Tibial artery (tissue), 4 donors: Measurements from ENCODE around the gene B4GALNT4.
A peak's percentile ranks its signal among the peaks of the same experiment; 100 is the strongest.

ENCODE experiments used
- DNase-seq, 2 donors: peaks; one replicate each; pipeline ENCODE4 v3.0.0-alpha.2; 2019
- H3K27ac ChIP-seq, 2 donors: fragments of 200-600 bp; sonication (generic) in 1 of 2; 1 replicate in 1 of 2; 2 replicates in 1 of 2; pipeline ENCODE4 v1.5.1; 2018 to 2019; ENCODE audit warnings: mild to moderate bottlenecking in 1 of 2
- H3K27me3 ChIP-seq, 2 donors: fragments of 200-600 bp; sonication (generic) in 1 of 2; one replicate each; pipeline versions ENCODE4 v1.5.1 to v1.6.0; 2016 to 2019
- H3K36me3 ChIP-seq, 3 donors: fragments of 200-600 bp; sonication (generic) in 2 of 3; one replicate each; pipeline ENCODE4 v1.5.1; 2016 to 2019; ENCODE audit warnings: mild to moderate bottlenecking in 2 of 3
- H3K4me1 ChIP-seq, 4 donors: fragments of 200-600 bp; sonication (generic) in 2 of 4; 1 replicate in 3 of 4; 2 replicates in 1 of 4; pipeline ENCODE4 v1.5.1; 2016 to 2019
- H3K4me3 ChIP-seq, 2 donors: fragments of 200-600 bp; sonication (generic) in 1 of 2; 1 replicate in 1 of 2; 2 replicates in 1 of 2; pipeline ENCODE4 v1.5.1; 2018 to 2019; ENCODE audit warnings: mild to moderate bottlenecking in 2 of 2
- H3K9me3 ChIP-seq, 3 donors: fragments of 200-600 bp; sonication (generic) in 1 of 3; one replicate each; pipeline ENCODE4 v1.5.1; 2016 to 2019
- CTCF ChIP-seq, 2 experiments: fragments of 200-600 bp in 1 of 2; fragments of 450-650 bp in 1 of 2; IDR thresholded peaks; one replicate each; pipeline ENCODE4 v1.5.1; 2017 to 2019; ENCODE audit warnings: antibody characterized with exemption in 2 of 2, mild to moderate bottlenecking in 1 of 2, moderate library complexity in 1 of 2
- intact Hi-C: fragments of 100-400 bp; cut with DNase I; formaldehyde crosslinking; loops from one replicate; pipeline ENCODE4 v1.15.0; 2023; ENCODE audit warnings: low total_unique reads

B4GALNT4 gene

GRCh38 chr11:351411-351810 lies 17.9 kb upstream of the B4GALNT4 start:
- peaks cover 0 to 33% (median 26%) of the 10 kb centered on the region in 4 donors for H3K4me1 ChIP-seq
- no peak overlapping the region for H3K4me3 ChIP-seq
- H3K36me3 ChIP-seq: no peaks in the 10 kb centered on the region
- TF ChIP-seq CTCF (IDR thresholded peaks at IDR 0.05): no peak
- H3K27ac ChIP-seq: no peak overlapping the region
- no peaks in the 10 kb centered on the region for H3K27me3 ChIP-seq
- intact Hi-C loops: no loop called here
- H3K9me3 ChIP-seq: no peaks in the 10 kb centered on the region
- peak in 1 of 2 donors; percentile 39 for DNase-seq

- H3K27ac ChIP-seq: peak overlapping the region; percentile 94 to 97
- TF ChIP-seq CTCF (IDR thresholded peaks at IDR 0.05): no peak
- no peak overlapping the region for H3K4me3 ChIP-seq
- H3K36me3 ChIP-seq: no peaks in the 10 kb centered on the region
- no peaks in the 10 kb centered on the region for H3K27me3 ChIP-seq
- peak in 1 of 2 donors; percentile 51 for DNase-seq
- H3K4me1 ChIP-seq: peaks cover 0 to 33% (median 26%) of the 10 kb centered on the region in 4 donors
- no peaks in the 10 kb centered on the region for H3K9me3 ChIP-seq
- intact Hi-C loops: no loop called here
These were observed 16.8 kb upstream of the B4GALNT4 start for GRCh38 chr11:352456-353031.

DNA sequence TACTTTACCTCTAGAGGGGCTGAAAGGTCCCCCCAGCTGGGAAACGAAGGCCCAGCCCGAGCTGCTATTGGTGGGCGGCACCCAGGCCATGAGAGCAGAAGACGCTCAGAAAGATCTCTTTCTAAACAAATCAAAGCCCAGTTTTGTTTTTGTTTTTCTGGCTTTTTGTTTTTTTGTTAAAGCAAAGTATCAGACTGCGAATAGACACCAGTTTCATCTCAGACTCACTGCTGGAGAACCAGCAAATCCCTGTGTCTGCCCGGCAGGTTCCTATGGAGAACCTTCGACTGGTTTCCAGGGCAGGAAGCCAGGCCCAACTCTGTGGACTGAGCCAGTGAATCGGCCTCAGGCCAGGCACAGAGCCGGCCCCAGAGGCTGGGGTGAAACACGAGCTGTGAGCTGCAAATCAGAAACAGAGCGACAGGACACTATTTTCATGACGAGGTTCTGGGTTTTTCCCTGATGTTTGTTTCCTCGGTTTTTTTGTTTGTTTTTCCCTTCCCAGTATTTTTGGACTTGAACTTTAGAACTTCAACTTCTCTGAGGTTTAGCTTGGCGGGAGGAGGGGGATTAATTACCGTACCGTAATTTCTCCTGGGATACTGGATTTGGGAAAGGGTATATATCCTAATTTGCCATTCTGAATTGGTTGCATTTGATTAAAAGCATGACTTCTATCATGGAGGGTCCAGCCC lies 16.0 kb upstream of the B4GALNT4 start:
- no peak for TF ChIP-seq CTCF (IDR thresholded peaks at IDR 0.05)
- Histone ChIP-seq H3K36me3 (no peaks in the 10 kb centered on the region), H3K4me1 (peaks cover 0 to 33% (median 26%) of the 10 kb centered on the region in 4 donors), H3K27me3 (peaks cover 0 to 4% of the 10 kb centered on the region in 2 donors), H3K9me3 (no peaks in the 10 kb centered on the region), H3K27ac (peak overlapping the region; percentile 94 to 97), H3K4me3 (no peak overlapping the region)
- intact Hi-C loops: no loop called here
- peak; percentile 92 to 96 for DNase-seq

DNA sequence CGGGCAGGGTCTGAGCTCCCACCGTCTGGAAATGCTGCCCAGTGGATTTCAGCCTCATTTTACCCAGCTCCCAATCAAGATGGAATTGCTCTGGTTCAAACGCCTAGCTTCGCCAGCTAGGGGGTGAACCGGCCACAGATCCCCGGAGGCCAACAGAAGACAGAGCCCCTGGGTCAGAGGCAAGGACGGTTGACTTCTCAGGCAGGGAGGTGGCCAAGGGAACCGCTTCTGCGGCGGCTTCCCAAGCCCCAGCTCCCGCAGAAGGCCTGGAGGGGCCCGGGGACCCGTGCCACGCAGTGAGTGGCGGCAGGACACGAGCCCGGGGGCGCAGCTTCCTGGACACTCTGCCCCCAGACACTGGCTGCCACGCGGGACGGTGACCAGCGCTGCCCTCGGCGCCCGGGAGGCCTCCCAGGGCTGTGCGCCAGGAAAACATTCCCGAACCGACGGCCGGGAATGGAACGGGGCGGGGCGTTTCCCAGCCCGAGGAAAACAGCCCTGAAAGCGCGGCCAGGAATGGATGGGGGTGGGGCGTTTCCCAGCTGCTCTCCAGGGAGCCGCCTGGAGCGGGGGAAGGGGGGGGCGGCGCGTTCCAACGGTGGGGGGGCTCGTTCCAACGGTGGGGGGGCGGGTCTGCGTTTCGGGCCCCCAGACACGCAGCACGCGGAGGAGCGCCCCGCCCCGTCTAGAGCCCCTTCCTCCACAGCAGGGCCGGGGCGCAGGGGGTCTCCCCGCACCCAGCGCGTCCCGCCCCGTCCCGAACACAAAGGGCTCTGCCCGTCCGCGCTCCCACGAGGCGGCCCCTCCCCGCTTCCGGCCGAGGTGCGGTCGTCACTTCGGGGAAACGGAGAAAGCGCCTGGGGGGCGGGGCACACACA lies 13.5 kb upstream of the B4GALNT4 start:
- Histone ChIP-seq H3K27ac (peak overlapping the region; percentile 94 to 97), H3K4me3 (peak overlapping the region; percentile 50 to 56), H3K4me1 (peaks cover 0 to 33% (median 26%) of the 10 kb centered on the region in 4 donors), H3K36me3 (no peaks in the 10 kb centered on the region), H3K9me3 (peaks cover 0 to 2% (median 0%) of the 10 kb centered on the region in 3 donors), H3K27me3 (peaks cover 0 to 18% of the 10 kb centered on the region in 2 donors)
- intact Hi-C loops: loop anchor here (2.0 to 5.0 kb wide), 2 partner anchors 31 to 144 kb away; no protein-coding TSS in a partner anchor
- no peak for TF ChIP-seq CTCF (IDR thresholded peaks at IDR 0.05)
- DNase-seq: peak; percentile 92 to 97

DNA sequence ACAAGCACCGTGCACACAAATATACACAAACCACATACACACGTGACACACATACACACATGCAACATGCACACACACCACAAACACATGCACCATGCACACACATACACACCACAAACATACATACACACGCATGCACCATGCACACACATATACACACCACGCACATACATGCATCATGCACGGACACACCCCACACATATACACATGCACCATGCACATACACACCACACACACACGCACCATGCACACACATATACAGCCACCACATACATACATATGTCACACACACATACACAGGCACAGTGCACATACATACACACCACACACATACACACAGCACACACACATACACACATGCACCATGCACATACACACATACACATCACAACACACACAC lies 12.7 kb upstream of the B4GALNT4 start:
- Histone ChIP-seq H3K4me3 (no peak overlapping the region), H3K36me3 (no peaks in the 10 kb centered on the region), H3K27me3 (peaks cover 0 to 20% of the 10 kb centered on the region in 2 donors), H3K27ac (no peak overlapping the region), H3K9me3 (peaks cover 0 to 8% (median 0%) of the 10 kb centered on the region in 3 donors), H3K4me1 (peaks cover 0 to 33% (median 25%) of the 10 kb centered on the region in 4 donors)
- DNase-seq: peak in 1 of 2 donors; percentile 13
- intact Hi-C loops: loop anchor here (5.0 kb wide), 1 partner anchor 144 kb away; no protein-coding TSS in a partner anchor
- TF ChIP-seq CTCF (IDR thresholded peaks at IDR 0.05): no peak
